HG02588 (cell line): ENCODE data around the gene MEIS2.

ENCODE experiments used
- ATAC-seq: cut with Tn5 transposase; IDR thresholded peaks from one replicate; pipeline ENCODE4 v1.9.1; 2021; ENCODE audit warnings: mild to moderate bottlenecking, moderate library complexity; ENCODE audit not compliant: unreplicated experiment

Gene MEIS2

DNA sequence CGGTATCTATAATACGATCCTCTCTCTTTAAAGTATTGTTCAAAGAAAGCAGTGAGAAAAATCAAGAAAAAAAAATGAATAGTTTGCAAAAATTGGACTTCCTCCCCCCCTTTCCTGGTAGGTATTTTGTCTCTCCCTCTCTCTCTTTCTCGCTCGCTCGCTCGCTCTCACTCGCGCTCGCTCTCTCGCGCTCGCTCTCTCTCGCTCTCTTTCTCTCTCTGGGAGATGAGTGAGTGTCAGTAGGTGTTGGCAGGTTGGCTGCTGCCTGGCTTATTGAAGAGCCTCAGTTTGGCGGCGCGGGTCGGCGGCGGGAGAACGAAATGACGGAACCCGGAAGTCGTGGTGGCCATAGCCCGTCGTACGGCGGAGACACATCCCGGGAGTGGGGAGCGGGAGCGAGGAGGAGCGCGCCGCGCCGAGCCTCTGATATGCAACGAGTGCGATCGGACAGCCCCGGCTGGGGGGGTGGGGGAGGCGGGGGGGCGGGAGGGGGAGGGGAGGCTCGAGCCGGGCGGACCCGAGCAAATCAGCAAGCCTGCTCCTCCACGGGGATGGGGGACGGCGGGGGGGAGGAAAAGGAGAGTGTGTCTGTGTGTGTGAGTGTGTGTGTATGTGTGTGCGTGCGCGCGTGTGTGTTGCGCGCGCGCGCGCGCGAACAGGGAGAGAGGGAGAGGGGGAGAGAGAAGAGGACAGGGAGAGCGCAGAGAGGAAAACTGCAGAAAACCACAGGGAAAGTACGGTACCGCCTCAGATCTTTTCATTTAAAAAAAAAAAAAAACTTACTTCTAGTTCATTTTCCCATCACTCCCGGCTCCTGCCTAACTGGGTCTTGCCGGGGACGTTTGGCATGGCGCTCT, at the start of gene MEIS2:
MEIS2 (minus strand) TSS at position 441 of the 857 bp plus-strand sequence. CDS start 1,083 bp downstream, outside the sequence.
- ATAC-seq, result peak; percentile 25

DNA sequence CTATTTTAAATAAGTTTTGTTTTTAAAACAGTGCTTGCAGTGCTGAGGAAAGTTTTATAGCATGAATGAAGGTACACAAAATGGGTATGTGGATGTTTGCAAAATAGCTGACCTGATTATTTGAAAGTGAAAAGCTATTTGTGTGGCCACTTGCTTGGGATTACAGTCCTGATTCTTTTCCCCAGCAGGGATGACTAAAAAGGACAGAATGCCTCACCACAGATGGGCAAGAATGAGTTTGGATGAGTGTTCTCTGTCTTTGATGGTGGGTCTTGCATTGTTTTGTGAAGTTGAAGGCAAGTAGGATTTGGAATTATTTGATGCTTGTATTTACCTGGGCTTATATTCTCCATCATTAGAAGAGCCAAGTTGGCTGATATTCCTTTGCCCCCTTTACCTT, 48.8 kb upstream of the MEIS2 start:
- no peak for ATAC-seq

DNA sequence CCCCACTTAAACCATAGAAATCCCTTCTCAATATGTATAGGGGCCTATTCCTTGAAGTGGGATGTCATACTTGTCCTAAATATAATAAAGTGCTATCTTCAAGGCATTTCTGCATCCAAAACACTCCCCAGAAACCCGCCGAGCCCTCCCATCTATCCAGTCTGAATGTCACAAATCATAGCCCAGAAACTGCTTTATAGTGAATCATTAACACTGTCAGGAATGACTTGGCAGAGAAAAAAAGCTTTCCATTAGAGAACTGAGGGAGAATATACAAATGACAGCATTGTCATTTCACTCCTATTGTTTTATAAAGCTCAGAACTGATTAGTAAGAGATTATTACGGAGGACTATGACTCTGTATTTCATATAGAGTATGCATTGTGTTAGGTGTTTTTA, 48.4 kb upstream of the MEIS2 start:
- no peak for ATAC-seq

DNA sequence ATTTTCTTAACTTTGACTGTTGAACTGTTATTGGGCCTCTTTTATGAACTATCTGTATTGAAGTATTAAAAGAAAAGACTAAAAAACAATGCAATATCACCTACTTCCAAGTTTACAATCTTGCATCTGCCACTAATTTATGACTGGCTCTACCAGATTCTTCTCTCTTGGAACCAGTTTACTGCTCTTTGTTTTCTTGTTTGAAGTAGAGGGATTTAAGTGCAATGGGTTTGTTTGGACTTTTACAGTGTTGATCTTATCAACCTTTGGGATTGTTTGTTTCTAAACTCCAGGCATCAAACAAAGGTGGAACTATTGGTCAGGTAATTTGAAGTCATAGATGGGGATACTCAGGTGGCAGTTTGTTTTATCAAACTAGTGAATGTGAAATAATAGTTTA, 43.0 kb upstream of the MEIS2 start:
- ATAC-seq, result no peak

- no peak for ATAC-seq
Observed at GRCh38 chr15:37142371-37142770, 42.0 kb upstream of the MEIS2 start.

- no peak for ATAC-seq
Observed at GRCh38 chr15:37140531-37141058, 40.2 kb upstream of the MEIS2 start.

DNA sequence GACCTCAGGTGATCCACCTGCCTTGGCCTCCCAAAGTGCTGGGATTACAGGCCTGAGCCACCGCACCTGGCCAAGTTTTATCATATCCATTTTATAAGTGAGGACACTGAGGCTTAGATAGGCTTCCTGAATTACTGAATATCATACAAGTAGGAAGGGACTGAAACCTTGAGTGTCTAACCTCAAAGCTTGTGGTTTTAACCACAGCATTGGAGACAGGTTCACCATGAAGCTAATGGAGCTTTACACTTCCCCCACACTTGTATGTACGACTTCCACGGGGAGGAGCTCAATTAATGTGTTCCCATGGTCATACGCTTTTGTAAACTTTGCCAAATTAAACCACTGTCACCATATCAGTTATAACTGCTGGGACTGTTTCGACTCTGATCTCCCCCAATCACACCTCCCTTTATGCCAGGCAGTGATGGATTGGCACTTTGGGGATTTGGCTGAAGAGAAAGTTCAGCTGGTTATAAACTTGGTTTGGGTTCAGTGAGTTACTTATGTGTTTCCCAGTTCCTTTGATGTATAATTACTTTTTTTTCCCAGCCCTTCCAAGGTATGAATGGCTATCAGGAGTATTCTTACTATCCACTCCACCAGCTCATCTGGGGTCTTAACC, 38.4 kb upstream of the MEIS2 start:
- no peak for ATAC-seq

DNA sequence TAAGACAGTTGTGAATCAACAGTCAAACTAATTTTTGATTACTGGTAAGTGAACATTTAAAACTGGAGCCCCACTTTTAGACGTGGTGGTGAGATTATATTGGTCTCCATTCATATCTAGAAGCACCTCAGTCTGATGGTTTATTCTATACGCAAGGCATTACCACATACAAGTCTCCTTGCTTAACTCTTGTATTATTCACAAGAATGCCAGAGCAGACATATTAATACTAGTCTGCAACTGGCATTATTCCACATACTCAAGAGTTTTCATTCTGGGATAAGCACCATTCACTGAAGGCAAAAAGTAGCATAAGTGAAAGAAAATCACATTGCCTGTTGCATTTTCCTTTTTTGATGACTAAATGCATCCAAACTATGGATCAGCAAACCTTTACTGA, 36.9 kb upstream of the MEIS2 start:
- ATAC-seq, result no peak

DNA sequence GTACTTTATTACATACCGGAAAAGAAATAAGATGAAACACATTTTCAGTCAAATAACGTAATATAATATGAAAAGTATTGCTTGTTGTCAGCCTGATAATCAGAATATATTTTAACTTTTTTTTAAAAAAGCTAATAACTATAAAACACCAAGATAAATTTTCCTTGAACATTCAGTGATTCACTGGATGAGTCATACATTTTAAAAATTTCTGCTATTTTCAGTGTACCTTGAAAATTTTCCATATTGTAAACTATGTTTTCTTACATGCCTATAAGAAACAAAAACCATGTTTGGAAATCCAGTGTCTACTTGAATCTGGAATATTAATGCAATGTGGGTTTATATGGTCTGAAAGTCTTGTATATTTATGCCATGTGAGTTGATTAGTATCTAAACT, 36.3 kb upstream of the MEIS2 start:
- ATAC-seq, result no peak

DNA sequence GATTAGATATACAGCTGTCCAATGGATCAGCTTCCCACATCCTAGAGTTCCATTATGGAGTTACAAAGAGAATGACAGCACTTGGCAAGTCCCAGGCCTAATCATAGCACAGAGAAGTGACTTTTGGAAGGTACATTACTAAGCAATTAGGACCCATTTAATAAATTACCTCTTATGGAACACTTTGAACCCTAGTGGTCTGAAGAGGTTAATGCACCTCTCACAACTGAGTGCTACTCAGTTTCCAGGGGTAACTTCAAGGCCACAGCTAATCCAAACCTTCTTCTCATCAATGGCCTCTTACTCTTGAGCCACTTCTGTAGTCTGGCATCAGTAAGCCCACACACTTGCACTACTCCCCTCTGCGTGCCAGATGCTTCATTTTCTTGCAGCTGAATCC, 34.9 kb upstream of the MEIS2 start:
- ATAC-seq, result peak; percentile 72

DNA sequence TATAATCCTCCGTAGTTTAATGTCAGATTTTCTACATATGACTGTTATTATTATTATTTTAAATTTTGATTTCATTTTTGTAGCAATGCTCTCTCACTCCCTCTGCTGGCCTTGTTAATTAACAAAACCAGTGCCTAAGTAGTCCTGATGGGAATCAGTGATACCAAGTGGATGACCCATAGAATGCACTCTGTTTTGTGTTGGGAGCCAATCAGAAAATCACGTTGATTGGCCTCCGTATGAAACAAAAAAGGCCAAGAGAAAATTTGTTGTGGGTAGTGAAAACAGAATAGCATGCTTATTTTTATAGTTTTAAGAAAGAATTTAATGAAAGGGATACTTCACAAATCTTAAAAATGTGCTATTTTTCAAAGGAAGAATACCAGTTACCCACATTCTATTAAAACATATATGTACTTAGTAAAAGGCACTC, 34.4 kb upstream of the MEIS2 start:
- ATAC-seq, result no peak

DNA sequence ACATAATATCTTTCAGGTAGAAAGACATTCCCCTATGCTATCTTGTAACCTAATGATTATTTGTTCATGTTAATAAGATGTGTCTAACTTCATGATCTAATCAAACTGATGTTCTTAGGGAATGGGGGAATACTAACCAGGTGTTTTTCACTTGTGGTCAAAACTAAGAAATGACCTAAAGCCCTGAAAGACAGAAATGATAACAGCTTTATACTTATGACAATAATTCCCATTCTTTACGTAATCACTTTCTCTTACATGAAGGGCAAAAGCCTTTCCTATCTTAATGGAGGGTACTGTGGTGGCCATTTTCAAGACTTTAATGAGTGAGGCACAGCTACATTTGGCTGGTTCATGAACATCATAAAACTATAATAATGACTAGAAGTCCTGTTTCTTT, 33.9 kb upstream of the MEIS2 start:
- no peak for ATAC-seq

GRCh38 chr15:37133602-37134001, 33.3 kb upstream of the MEIS2 start:
- ATAC-seq, result no peak

GRCh38 chr15:37132826-37133417, 32.6 kb upstream of the MEIS2 start:
- no peak for ATAC-seq

DNA sequence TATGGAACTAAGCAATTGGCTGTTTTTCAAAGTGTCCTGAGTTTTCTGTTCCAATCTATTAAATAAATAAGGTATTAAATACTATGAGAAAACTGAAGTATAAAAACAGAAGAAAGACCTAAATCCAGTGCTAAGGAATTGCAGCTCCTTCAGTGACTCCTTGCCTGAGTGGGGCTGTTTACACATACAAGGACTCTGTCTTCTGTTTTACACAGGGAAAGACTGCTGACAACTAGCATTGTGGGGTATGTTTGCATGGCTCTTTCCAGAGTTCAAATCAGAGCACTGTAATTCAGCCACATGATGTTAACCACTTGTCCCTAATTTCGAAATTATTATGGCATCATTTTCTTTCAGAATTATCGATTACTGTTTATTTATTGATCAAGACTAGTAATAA, 31.3 kb upstream of the MEIS2 start:
- ATAC-seq, result no peak

DNA sequence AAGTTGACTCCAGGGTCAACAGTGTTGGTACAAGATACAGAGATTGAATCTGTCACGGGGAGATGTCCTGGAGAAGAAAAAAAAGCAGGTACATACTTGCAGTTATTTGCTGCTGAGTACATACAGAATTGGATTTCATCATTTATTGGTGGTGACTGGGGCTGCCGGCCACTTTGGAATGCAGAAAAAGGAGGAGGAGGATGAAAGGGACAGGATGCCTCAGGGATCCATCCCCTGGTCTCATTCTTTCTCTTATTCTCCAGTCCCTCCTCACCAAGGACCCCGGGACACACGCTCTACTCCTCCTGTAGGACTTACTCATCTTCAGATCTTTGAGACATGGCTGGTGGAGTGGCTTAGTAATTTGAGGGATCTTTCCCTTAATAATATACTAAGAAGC, 30.0 kb upstream of the MEIS2 start:
- no peak for ATAC-seq

DNA sequence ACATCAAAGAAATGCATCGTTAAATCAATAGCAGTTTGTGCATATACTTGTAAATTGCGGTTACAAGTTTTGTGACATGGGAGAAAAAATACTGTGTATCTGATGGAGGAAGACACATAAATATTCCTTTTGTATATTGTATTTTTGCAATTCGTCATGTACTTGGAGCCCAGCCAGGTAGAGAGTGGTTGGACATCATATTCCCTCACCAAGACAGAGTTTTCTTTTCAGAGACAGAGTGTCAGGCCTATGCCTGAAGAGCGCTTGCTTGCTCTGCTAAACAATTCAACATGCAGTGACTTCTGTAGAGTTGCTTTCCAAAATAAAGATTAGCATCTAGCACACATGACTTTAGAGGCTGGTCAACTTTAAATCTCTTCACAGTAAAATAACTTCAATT, 24.8 kb upstream of the MEIS2 start:
- no peak for ATAC-seq

- no peak for ATAC-seq
Observed at GRCh38 chr15:37124331-37124730, 24.0 kb upstream of the MEIS2 start.

DNA sequence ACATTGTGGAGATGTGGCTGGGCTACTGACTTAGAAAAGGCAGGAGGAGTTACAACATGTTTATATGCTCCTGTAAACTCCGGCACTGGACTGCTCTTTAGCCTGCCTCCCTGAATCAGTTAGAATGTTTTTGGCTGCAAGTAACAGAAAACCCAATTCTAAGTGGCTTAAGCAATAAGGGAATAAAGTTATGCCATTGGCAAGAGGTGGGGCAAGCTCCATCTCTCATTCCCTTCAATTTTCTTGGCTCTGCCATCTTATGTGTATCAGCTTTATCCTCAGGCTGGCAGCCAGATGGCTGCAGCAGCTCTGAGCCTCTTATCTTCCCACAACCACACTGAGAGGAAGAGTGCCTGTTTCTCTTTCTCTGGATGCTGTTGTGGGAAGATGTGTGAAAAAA, 22.4 kb upstream of the MEIS2 start:
- no peak for ATAC-seq

DNA sequence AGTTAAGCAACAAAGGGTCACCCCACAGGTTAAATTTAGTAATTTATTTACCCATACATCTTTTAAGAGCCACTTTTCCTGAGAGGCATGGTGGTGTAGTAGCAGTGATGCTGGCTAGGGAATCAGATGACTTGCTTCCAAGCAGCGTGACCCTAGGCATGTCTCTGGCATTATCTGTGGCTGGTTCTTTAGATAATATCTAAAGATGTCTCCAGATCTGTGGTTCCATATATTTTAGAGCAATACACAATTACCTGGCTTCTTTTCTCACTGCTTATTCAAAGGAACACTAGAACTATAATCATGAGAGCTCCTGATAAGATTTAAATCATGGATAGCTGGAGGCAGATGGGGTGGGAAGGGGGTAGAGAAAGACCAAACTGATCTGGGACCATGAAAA, 21.1 kb upstream of the MEIS2 start:
- no peak for ATAC-seq

DNA sequence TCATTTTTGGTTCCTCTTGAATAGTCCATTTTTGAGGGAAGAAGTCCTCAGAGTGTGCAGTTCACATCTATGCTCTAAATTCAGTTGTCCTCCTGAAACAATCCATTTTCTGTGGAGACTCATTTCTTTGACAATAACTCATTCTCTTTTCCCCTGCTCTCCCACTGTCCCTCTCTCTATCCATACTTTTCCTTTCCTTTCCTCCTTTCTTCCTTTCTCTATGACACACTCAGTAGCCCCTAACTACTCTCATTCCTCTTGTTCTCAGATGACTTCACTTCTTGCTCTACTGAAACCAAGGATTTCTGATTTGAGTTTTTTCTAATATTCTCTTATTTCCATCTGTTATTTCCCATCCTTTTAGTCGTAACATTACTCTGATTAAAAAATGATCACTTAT, 16.7 kb upstream of the MEIS2 start:
- no peak for ATAC-seq

DNA sequence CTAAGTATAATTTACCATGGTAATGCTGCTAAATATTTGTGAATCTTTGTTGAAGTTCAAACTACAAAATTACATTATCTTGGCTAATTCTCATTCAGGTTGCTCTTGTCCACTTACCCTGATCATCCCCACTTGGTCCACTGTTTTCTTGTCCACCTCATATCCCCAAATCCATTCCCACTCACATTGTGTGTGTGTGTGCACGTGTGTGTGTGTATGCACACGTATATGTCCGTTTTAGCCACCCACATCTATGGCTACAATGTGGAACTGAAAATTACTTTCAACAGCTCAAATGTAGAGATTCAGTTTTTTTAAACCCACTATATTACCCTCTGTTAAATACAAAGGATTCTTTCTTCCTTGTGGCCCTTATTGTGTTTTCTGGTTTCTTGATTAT, 15.2 kb upstream of the MEIS2 start:
- ATAC-seq, result no peak
